GM21576 (cell line): ENCODE results near the gene CCDC86.

Experiments used
- ATAC-seq: cut with Tn5 transposase; IDR thresholded peaks from one replicate; pipeline ENCODE4 v1.9.1; 2021; ENCODE audit warnings: mild to moderate bottlenecking, moderate library complexity; ENCODE audit not compliant: unreplicated experiment

Gene CCDC86

DNA sequence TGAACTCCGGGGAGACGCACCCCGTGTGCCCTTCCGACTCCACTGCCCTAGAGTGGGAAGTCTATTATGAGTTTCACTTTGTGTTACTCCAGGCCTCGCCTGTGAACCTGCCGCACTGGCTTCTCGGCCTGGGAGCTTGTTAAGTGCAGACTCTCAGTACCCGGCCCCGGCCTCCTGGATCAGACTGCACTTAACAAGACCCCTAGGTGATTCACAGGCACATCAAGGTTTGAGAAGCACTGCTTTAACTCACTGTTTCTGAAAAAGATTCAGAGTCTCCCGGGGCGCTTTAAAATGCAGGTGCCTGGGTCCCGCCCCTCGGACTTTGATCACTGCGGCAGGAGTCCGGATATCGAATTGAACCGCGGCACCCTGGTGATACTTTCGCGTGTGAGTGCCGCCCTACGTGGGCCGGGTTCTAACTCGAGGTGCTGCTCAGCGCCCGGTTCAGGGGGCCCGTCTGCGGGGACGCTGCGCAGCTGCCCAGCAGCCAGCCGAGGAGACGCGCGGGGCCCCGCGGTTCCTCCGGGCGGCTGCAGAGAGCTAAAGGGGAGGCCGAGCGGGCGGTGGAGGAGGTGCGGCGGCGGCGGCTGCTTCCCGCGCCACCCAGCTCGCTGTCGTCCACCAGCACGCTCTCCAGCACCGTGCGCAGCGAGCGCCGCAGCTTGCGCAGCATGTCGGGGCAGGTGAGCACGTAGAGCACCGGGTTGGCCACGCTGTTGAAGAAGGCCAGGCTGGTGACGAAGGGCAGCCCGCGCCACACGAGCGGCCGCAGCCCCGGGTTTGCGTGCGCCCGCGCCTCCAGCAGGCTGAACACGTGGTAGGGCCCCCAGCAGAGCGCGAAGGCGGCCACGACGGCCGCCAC is 10.4 kb downstream of the CCDC86 start:
- no peak for ATAC-seq

DNA sequence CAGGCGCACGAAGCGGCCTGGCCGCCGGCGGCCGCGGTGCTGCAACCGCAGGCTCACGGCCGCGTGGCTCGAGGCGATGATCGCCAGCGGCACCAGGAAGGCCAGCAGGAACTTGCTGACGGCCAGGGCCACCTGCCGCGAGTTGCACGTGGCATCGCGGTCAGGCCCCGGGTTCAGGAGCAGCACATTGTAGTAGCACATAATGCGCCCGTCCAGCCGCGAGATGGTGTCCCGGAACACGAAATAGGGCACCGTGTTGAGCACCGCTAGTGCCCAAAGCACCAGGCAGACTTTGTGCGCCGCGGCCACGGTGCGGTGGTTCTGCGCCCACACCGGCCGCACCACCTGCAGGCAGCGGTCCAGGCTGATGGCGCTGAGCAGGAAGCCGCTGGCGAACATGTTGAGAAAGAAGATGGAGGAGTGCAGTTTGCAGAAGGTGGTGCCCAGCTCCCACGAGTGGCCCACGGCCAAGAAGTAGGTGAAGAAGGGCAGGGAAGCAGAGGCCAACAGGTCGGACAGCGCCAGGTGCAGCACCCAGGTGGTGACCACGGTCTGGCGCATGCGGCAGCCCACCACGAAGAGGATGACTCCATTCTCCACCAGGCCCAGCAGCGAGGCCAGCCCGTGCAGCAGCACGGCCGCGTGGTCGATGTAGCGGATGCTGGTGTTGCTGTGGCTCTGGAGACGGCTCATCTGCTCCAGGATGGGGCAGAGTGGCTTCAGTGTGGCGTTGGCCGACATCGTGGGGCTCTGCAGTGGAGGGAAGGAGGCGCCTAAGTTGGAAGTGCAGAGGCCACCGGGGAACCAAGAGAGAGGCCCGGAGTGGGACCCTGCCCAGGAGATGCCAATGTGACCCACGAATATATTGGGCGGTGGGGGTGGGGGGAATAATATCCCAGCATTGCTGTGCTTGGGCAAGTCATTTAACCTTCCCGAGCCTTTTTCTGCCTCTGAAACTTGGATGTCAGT is 11.4 kb downstream of the CCDC86 start:
- no peak for ATAC-seq

DNA sequence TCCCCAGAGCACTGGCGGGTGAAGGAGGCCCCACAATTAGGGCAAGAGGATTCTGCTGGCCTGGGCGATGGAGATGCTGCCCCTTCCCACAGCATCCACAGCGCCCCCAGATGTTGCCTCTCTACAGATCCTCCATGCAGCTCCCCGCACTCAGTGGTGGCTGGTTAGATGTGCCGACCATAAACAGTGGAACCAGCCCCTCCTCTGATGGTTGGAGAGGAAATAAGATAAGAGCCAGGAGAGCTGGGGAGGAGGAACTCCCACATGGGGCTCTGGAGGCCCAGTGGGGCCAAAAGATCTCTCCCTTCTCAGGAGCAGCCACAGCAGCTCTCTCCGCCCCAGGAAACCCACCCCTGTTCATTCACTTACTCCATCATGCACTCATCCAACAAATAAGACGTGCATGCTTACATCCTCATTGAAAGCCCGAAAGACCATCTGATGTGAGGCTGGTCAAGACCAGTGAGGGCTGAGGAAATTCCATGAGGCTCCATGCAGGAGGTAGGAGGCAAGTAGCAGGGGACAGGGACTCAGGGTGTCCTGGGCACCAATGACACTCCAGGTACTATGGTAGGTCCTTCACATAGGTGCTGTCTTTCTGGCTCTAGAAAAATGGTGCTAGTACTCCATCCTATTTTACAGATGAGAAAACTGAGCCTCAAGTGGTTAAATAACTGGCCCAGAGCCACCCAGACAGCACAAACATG is 12.4 kb downstream of the CCDC86 start:
- ATAC-seq = no peak

DNA sequence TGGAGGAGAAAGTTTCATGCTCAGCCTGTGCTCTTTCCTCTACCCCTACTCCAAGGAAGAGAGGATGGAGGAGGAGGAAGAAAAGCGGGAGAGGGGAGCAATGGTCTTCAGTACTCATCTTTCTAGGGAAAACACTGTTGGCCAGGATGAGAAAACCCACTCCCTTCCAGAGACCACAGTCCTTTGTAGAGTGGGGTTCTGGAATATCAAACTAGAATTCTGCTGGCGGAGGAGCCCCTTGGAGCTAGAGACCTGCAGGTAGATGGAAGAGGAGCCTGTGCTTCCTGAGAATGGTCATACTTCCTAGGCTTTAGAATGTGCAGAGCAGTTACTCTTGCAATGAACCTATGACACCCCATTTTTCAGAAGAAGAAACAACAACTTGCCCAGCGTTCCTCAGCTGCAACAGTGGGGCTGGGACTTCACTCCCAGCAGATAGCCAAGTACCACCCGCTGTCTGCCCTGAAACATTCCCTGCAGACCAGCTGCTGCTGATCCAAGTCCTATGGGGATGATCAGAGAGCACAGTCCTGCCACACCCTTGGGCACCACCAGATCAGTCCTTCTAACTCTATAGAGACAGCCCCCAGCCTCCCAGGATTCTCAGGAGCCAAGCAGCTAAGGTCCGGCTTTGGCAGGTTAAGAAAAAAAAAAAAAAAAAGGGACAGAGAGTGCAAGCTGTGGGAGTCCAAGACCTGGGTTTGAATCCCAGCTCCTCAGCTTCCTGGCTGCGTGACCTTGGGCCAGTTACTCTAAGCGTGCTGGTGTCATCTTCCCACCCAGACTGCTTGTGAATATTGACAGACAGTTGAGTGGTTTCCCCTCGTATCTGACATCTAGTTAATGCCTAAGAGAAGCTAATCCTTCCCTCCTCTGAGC is 13.2 kb downstream of the CCDC86 start:
- ATAC-seq = no peak

DNA sequence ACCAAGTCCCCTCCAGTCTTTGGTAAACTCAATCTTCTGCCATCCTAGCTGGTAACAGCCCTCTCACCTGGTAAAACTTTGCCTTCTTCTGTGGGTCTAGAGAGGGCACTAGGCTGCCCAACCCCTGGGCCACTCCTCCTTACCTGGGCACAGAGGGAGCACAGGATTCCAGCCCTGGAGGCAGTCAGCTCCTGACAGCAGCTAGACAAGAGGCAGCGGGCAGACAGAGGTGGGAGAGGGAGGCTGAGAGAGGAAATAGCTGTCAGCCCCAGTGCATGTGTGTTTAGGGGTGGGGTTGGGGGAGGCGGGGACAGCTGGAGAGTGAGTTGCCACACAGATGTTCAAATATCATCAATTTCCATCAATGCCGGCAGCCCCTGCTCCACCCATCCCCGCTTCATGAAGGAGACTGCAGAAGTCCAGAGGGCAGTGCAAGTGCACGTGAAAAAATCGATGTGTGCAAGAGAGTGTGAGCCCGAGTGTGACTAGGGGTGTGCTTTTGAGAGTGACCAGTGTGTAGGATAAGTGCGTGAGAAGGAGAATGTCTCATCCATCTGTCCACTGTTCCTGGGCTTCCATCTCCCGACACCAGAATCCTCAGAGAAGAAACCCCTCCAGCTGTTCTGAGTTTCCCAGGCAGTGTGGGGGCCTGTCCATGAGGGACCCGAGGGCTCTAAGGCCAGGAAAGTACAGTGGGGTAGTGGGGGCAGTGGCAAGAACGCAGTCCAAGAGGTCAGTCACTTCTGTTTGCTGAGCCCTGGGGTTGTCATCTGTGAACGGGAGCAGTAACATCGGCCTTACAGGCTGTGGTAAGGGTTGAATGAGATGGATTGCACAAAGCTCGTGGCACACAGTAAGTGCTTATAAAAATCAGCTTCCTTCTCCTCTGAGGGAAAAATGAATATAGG is 14.1 kb downstream of the CCDC86 start, which contains the start of gene PTGDR2:
PTGDR2 (minus strand) TSS at position 225 of the 908 bp plus-strand sequence. CDS start 2,228 bp downstream, outside the sequence.
- no peak for ATAC-seq

DNA sequence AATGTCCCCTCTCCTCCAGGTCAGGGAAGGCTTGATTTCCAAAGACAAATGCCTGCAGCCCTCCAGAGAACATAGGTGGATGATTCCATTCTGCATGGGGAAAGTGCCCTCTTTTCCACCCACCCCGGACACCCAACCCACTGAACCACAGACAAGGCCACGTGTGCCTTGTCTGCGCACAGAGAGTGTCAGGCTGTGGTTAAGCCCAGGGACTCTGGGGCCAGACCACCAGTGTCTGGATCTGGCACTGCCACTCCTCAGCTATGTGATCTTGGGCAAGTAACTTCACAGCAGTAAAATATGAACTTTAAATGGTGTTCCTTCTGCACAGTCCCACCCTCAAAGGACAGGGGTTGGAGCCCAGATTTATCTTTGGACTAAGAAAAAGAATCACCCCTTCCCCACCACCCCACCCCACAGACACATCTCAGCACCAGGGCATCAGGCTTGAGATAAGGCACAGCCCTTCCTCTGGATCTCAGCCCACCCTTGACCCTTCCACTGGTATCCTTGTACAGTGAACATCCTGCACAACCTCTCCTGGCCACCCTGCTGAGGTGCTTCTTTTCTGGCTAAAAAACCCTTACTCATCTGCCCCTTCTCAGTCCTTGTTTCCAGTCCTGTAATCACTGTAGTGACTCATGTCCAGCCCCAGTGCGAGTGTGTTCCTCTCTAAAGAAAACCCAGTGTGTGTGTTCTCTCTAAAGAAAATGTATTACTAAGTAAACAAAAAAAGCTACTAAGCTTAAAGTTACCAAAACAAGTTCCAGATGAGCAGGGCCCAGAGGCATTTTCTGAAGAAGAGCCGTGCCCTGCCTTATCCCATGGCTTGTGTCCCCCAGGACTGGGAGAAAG is 15.7 kb downstream of the CCDC86 start:
- no peak for ATAC-seq

DNA sequence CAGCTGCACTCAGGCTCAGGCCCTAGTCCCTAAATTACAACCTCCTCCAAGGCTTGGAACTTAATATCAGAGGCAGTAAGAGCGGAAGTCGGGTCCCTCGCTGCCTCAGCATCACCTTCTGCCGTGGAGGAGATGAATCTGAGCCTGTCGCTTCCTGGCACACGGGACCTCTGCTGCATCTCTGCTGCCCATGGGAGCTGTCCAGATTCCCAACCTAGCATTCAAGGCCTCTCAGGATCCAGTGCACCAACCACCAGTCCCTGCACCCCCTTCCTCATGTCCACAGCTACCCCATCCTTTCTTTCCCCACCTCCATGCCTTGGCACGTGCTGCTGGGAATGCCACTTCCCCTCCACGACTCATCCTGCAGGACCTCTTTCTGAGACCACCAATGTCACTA is 16.3 kb downstream of the CCDC86 start:
- no peak for ATAC-seq

DNA sequence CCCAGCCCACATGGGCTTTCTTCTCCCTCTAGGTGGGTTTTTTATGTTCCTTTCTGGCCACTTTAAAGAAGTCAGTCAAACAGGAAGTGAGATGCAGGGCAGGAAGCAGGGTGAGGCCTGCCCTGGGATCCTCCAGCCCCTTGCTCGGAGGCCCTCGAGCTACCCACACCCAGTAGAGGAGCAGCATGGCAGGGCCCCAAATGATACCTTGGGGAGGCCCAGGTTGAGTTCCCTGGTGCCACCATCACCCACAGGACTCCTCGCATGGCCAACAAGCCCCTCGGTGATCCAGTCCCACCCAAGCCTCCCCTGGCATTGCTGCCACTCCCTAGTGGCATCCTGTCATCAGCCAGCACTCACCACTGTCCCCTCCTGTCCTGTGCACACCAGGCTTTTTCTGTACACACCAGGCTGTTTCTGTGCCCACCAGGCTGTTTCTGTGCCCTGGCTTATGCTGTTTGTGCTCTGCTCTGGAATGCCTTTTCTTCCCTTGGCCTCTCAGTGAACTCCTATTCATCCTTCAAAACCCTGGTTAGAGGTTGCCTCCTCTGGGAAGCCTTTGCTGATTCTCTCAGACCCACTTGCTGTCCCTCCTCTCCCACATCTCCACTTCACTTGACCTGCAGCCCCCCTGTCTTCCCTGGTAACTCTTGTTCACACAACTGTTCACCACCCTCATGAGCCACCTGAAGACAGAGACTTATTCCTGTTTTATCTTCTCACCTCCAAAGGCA is 17.0 kb downstream of the CCDC86 start:
- no peak for ATAC-seq

DNA sequence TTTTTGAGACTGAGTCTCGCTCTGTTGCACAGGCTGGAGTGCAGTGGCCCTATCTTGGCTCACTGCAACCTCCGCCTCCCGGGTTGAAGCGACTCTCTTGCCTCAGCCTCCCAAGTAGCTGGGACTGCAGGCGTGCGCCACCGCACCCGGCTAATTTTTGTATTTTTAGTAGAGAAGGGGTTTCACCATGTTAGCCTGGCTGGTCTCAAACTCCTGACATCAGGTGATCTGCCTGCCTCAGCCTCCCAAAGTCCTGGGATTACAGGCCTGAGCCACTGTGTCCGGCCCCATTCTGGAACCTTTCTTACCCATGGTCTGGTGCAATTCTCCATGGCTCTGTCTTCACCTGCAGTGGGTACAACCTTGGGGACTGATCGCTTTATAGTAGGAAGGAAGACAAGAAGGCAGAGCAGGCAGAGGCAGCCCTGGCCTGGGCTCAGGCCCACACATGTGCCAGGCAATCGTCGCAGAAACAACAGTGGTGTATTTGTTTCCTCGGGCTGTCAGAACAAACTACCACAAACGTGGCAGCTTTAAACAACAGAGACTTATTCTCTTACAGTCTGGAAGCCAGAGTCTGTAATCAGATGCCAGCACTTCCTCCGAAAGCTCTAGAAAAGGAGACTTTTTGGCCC is 17.8 kb downstream of the CCDC86 start:
- ATAC-seq = no peak

DNA sequence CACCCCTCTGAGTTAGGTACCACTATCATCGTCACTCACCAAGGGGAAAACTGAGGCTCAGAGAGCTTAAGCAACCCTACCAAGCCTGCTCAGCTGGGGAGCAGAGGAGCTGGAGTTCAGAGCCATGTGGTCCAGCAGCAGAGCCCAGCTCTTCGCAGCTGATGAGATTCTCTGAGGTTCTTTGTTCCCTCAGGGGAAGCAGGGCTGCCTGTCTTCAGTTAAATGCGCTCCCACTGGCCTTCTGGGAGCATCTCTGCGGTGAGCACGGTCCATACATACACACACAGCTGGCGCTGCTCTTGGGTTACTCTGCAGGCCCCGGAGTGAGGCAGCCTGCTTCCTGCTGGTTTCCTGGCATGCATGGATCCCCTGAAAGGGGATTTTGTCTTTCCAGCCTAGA is 19.0 kb downstream of the CCDC86 start:
- no peak for ATAC-seq

DNA sequence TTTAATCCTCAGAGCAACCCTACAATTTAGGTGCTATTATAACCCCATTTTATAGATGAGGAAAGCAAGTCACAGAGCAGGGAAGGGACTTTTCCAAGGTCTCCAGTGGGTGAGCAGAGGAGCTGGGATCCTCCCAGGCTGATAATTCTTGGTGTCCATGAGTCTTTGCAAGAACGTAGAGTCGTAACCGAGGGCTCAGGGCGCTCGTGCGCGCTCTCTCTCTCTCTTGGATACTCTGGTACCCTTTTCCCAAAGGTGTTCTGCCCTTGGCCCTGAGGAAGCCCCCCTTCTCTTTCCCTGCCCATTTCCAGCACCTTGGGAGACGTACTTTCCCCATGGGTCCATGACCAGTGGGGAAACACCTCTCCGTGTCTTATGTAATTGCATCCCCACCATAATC is 20.3 kb downstream of the CCDC86 start:
- no peak for ATAC-seq

DNA sequence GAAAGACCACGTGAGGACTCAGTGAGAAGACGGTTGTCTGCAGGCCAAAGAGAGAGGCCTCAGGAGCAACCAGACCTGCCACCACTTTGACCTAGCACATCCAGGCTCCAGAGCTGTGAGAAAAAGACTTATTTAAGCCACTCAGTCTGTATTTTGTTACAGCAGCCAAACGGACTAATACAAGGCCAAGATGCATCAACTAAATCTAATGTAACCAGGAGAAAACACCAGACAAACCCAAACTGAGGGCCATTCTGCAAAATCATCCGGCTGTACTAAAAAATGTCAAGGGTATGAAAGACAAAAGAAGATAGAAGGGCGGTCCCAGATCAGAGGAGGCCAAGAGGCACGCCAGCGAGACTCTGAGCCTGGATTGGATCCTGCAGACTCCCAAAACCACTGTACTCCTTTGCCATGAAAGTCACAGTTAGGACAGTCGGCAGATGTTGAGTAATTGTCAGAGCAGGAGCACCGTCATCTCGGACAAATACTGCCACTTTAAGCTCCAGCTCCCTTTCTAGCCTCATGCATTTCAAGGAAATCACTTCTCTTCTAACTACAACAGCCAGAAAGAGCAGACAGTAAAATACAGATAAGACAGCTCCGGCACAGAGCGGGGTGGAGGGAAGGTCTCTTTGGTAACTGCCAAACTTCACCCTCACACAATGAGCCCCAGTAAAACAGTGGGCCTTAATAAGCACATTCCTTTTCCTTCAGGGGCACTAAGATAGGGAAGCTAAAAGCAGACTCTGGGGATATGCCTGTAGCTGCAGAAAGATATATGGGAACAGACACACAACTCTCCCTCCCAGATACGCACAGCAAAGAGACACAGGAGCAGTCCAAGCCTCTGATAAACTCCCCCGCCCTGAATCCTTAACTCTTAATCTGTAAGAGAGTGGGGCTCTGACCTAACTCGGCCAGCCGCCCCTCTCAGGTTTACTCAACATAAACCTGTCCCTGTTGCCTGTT is 21.9 kb downstream of the CCDC86 start:
- ATAC-seq = no peak

DNA sequence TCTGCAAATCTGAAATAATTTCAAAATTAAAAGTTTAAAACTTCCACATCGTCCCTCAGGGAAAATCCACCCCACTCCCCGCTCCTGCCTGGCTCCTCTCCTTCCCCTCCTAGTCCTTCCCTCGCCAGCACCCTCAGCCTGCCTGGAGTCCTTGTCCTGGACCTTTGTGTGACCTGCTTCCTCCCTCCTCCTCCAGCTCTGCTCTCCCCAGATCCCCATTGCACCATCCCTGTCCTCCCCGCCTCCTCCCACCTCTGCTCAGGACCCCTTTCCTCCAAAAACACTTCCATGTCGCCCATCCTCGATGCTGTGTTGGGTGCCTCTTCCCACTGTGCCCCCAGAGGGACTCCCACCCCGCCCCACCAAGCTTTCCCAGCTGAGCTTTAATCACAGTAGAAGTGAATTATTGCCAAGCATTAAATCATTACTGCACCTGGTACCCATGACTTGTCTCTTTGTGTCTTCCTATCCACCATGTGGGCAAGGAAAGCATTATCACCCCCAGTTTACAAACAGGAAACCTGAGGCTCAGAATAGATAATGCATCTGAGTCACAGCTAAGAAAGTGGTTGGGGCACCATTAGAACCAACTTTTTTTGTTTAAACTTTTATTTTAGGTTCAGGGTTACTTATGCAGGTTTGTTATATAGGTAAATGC is 23.1 kb downstream of the CCDC86 start:
- no peak for ATAC-seq

DNA sequence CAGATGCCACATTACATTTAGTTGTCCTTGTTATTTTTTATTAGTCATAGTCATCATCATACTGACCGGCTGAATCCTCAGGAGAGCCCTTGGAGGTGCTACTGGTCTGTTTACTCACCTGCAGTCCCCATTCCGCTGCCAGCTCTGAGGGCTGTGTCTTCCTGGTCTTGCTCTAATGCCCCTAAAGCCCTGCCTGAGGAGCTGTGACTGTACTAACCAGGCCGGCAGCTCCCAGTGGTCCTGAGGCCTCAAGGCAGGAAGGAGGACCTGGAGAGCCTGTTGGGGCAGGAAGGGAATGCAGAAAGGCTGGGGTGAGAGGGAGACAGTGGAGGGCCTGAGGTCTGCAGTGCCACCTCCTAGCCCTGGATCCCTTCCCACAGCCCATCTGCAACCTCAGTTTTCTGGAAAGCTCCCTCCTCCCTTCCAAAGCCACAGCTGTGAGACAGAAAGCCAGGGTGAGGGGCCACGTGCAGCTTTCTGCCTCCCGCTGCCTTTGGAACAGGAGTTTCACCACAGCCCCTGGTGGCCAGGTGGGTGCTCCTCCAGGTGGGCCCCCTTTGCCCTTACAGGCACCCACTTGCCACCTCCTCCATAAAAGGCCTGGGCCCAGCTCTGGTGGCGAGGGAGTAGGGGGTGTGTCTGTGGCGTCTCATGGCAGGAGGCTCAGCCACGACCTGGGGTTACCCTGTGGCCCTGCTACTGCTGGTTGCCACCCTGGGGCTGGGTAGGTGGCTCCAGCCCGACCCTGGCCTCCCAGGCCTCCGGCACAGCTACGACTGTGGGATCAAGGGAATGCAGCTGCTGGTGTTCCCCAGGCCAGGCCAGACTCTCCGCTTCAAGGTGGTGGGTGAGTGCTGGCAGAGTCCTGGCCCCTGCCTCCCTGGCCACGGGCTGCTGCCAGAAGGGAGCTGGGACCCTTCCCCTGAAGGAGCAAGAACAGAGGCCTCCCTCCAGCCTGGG is 25.3 kb downstream of the CCDC86 start, which contains the start of gene ZP1:
ZP1 (plus strand) TSS at position 632 of the 960 bp plus-strand sequence; CDS start at position 652, 20 bp downstream.
- ATAC-seq = no peak
